ENCODE results near the gene RSF1.
"Not testable (repeated sequence)": the region's sequence is repeated elsewhere in the genome, so short reads cannot be mapped to it uniquely, and the experiment has no call there.

The RSF1 gene

DNA sequence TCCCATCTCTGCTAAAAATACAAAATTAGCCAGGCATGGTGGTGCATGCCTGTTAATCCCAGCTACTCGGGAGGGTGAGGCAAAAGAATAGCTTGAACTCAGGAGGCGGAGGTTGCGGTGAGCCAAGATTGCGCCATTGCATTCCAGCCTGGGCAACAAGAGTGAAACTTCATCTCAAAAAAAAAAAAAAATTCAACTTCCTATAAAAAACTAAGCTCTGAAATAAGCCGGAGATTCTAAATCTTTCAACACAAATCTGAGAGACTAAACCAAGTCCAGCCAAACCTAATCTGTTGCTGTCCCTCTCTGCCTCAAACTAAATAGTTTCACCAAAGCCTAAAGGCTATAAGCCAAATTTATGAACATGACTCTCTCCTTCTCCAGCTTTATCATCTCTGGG is 186.6 kb downstream of the RSF1 start:
- in situ Hi-C loops (cut with MboI; ENCODE audit: low sequenced_read_pairs), result not testable (repeated sequence)

DNA sequence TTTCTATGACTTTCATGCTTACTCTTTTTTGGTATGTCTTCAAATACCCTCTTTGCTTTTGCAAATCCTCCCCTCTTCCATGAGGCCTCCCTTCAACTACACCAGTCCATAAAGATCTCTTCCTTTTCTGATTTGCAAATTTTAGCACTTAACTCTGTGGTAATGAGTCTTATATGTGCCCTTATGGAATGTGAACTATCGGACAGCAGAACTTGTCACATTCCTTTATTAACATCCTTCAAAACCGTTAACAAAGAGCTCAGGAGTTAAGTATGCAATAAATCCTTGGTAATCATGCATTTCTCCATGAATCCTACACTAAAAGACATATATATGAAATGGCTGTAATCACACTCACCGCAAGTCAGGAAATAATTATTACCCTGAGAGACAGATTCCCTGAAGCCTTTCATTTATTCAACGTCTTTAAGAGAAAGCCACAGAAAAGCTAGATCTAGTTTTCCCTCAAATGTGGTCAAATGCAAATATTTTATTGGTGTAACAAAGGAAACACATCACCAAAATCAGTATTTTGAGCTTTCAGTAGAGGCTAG is 190.3 kb downstream of the RSF1 start:
- in situ Hi-C loops (cut with MboI; ENCODE audit: low sequenced_read_pairs), result no loop called here

DNA sequence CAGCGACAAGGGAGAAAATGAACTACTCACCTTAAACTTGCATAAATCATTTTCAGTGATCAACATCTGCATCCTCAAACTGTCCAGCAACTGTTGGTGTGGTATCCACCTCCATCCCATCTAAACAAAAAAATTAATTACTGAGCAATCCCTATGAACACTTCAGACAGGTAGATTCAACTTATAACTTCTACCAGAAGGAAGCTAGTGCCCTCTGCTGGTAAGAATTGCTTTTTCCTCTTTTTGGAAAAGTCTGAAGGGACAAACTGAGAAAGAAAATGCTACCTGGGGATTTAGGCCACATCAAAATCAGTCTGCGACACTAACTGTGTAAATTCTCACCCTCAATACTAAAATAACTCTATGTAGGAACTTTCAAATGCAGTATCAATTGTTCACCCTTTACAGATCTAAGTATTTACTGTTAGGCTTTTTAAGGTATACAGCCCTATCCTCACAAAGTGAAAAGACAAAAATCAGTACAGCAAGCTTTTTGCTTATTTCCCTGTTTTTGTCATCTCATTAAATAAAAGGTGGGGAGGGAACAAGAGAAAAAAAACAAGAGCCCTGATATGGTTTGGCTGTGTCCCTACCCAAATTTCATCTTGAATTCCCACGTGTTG is 200.8 kb downstream of the RSF1 start:
- in situ Hi-C loops (cut with MboI; ENCODE audit: low sequenced_read_pairs), result no loop called here

DNA sequence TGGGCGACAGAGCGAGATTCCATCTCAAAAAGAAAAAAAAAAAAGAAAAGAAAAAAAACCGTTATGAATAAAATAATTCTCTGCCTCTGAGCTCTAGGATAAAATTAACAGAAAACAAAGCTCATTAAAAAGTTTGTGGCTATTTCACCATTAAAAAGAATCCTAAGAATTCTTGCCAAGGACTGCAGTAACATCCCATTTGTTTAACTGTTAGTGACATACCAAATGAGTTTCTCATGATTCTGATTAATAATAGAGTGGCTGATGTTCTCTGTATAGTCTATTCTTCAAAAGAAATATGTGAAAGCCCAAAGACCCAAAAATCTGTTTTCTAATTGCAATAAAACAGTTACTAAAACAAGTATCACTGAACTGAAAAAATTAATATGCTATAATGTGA is 202.6 kb downstream of the RSF1 start:
- in situ Hi-C loops (cut with MboI; ENCODE audit: low sequenced_read_pairs), result no loop called here

DNA sequence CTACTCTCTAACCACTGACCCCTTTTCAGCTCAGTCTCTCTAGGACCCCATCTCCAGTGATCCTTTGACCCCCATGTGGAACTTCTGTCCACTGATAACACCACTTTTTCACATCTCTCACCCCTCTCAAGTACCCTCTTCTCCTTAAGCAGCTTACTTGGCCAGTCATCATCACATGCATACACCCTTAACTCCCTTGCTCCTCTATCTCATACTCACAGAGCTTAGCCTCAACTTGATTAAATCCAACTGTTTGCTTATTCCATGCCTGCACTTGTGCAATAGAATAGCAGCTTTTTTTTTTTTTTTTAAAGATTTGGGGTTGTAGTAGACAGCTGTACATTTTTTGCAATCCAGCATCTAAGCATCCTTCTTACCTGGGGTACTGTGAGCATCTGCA is 208.6 kb downstream of the RSF1 start:
- in situ Hi-C loops (cut with MboI; ENCODE audit: low sequenced_read_pairs), result no loop called here

Data from HL-60/S4 treated with retinoic acid at 250 ng/mL for 4 days and 3 days (cell line).